Esophagus squamous epithelium (tissue), 4 donors: ENCODE measurements around the gene SLC1A2.

Source experiments
- CTCF ChIP-seq, 6 experiments: fragments of 450-650 bp in 4 of 6; fragments of 200-600 bp in 2 of 6; sonication (generic) in 2 of 6; IDR thresholded peaks; one replicate each; pipeline ENCODE4 v1.5.1; 2016 to 2019; ENCODE audit warnings: antibody characterized with exemption in 6 of 6, mild to moderate bottlenecking in 4 of 6, moderate library complexity in 4 of 6
- POLR2A ChIP-seq, 4 donors: fragments of 450-650 bp; IDR thresholded peaks; one replicate each; pipeline ENCODE4 v1.6.1; 2017; ENCODE audit warnings: antibody characterized with exemption in 4 of 4, mild to moderate bottlenecking in 4 of 4, moderate library complexity in 3 of 4

- no peak for TF ChIP-seq CTCF (IDR thresholded peaks at IDR 0.05)
- no peak for TF ChIP-seq POLR2A (IDR thresholded peaks at IDR 0.05)
Observed at GRCh38 chr11:35380603-35381002, 38.8 kb downstream of the SLC1A2 start.
